ENCODE measurements around the gene WDHD1.

WDHD1 gene

GRCh38 chr14:55026793-55027561, at the start of gene WDHD1, which contains the start of gene SOCS4:
WDHD1 (minus strand) TSS chr14:55027099; CDS start chr14:55026787, 312 bp downstream.
SOCS4 (plus strand) TSS chr14:55027236; CDS start chr14:55043042, 15,806 bp downstream.
- peak; percentile 95 for DNase-seq (ENCODE audit: low read depth)

- DNase-seq (ENCODE audit: low read depth) = peak; percentile 70
Measured at GRCh38 chr14:55075628-55076175, 48.8 kb upstream of the WDHD1 start.

GRCh38 chr14:55074662-55075061, 47.8 kb upstream of the WDHD1 start:
- DNase-seq (ENCODE audit: low read depth) = no peak

GRCh38 chr14:55073856-55074255, 47.0 kb upstream of the WDHD1 start:
- DNase-seq (ENCODE audit: low read depth) = peak; percentile 86

- DNase-seq (ENCODE audit: low read depth) = peak; percentile 95
Measured at GRCh38 chr14:55071870-55072640, 45.2 kb upstream of the WDHD1 start.

- DNase-seq (ENCODE audit: low read depth) = peak; percentile 57
Measured at GRCh38 chr14:55070981-55071411, 44.1 kb upstream of the WDHD1 start.

- no peak for DNase-seq (ENCODE audit: low read depth)
Measured at GRCh38 chr14:55066223-55066622, 39.3 kb upstream of the WDHD1 start.

- DNase-seq (ENCODE audit: low read depth) = no peak
Measured at GRCh38 chr14:55065411-55065810, 38.5 kb upstream of the WDHD1 start.

- DNase-seq (ENCODE audit: low read depth) = peak; percentile 41
Measured at GRCh38 chr14:55064896-55065295, 38.0 kb upstream of the WDHD1 start.

- no peak for DNase-seq (ENCODE audit: low read depth)
Measured at GRCh38 chr14:55062517-55063351, 35.8 kb upstream of the WDHD1 start.

GRCh38 chr14:55059333-55059732, 32.4 kb upstream of the WDHD1 start:
- no peak for DNase-seq (ENCODE audit: low read depth)

- no peak for DNase-seq (ENCODE audit: low read depth)
Measured at GRCh38 chr14:55057919-55058318, 31.0 kb upstream of the WDHD1 start.

GRCh38 chr14:55054098-55054497, 27.2 kb upstream of the WDHD1 start:
- DNase-seq (ENCODE audit: low read depth) = no peak

- no peak for DNase-seq (ENCODE audit: low read depth)
Measured at GRCh38 chr14:55053500-55053899, 26.6 kb upstream of the WDHD1 start.

- DNase-seq (ENCODE audit: low read depth) = no peak
Measured at GRCh38 chr14:55053018-55053417, 26.1 kb upstream of the WDHD1 start.

- peak; percentile 39 for DNase-seq (ENCODE audit: low read depth)
Measured at GRCh38 chr14:55052269-55052930, 25.5 kb upstream of the WDHD1 start.

- peak; percentile 97 for DNase-seq (ENCODE audit: low read depth)
Measured at GRCh38 chr14:55051423-55052268, 24.7 kb upstream of the WDHD1 start, which contains the start of gene MAPK1IP1L. MAPK1IP1L (plus strand) TSS chr14:55051647; CDS start chr14:55061684, 10,037 bp downstream.

- DNase-seq (ENCODE audit: low read depth) = no peak
Measured at GRCh38 chr14:55051165-55051422, 24.2 kb upstream of the WDHD1 start.

- DNase-seq (ENCODE audit: low read depth) = no peak
Measured at GRCh38 chr14:55048900-55049436, 22.1 kb upstream of the WDHD1 start.

Data from EH (cell line).